ENCODE data around the gene TXNDC5.

The TXNDC5 gene

DNA sequence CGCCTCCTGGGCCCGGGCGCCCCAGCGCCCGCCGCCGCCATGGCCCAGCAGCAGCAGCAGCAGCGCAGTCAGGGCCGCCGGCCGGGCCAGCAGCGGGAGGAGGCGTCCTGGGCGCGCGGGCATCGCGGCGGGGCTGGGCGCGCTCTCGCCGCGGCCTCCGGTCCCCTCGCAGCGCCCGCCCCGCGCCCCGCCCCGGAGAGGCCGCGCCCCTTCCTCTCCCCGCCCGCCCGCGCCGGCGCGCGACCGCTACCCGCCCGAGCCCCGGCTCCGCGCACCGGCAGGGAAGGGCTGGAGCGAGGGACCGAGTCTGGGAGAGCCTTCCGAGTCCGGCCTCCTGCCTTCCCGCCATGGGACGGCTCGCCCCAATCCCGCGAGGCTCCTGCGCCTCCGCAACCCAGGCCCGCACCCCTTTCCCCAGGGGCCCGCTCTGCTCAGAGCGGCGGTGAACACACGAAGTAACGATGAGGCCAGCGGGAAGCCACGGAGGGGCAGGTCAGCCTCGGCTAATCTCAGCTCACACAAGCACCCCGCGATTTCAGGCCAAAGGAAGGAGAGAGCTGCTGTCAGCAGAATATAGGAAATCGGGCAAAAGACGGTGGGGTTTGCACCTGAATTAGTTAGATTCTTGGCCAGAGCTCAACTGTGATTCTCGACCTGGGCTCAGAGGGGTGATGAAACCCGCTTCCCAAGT lies at the start of gene TXNDC5:
Gene TXNDC5, minus strand, starts transcription at position 135 of the 691 bp plus-strand sequence. Its CDS starts 12 bp downstream, at position 123.
- DNase-seq, result no peak

DNA sequence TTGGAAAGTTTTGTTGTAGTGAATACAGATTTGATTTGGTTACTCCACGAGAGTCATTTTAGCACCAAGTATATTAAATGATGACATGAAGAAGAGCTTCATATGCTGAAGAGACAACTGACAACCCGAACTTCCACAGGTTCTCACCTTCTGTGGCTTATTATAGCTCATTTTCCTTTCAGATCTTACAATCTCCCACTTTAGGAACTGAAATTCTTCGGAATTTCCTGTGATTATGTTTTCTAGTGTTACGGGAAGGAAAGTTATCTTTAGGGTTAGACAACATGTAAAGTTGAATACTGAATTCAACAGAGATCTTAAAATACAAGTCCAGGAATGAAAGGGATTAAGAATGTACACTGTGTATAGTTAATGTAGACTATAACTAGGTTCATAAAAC lies 49.6 kb upstream of the TXNDC5 start:
- no peak for DNase-seq

DNA sequence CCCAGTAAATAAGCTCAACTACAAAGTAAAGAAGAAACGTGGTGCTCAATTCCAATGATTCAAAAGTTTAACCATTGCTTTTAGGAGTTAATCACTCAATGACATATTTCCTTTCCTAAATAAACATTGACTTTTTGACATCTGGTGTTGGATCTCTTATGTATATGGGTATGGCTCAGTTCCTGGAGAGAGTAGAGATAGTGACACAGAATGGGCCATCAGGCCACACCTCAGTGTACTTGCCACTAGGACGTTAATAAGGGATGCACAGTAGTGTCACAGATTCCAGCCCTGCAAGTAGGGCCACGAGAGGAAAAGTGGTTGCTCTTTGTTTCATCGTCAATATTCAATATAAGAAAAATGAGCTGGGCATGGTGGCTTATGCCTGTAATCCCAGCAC lies 48.9 kb upstream of the TXNDC5 start:
- no peak for DNase-seq

DNA sequence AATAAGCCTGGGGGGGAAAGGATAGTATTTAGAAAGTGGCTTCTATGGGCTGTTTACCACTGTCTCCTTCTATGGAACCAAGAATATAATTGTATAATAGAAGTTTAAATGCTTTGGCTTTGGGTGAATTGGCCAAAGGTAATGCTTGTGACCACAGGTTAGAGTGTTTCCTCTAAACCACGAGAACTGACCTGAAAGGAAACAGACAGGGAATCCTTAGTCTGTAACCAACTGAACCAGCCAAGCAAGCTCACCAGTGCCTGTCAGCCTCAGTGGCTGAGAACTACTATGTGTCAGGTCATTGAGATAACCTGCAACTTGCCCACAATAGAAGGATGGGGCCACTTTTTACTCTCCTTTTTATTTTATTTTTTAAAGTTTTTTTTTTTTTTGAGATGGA lies 47.9 kb upstream of the TXNDC5 start:
- no peak for DNase-seq

DNA sequence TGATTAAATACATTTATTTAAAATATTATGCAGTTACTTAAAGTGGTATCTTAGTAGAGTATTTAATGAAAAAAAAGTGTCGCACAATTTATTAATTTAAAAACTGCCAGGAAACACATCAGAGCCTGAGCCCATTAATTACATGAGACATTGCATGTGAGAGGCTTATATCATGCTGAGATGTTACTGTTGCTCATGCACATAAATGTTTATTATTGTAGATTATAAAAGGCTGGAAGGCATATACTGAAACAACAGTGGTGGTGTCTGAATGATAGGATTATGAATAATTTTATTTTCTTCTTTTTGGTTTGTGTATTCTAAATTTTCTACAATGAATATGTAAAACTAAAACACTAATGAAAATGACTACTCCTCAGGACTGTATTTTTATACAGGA lies 45.7 kb upstream of the TXNDC5 start:
- no peak for DNase-seq

DNA sequence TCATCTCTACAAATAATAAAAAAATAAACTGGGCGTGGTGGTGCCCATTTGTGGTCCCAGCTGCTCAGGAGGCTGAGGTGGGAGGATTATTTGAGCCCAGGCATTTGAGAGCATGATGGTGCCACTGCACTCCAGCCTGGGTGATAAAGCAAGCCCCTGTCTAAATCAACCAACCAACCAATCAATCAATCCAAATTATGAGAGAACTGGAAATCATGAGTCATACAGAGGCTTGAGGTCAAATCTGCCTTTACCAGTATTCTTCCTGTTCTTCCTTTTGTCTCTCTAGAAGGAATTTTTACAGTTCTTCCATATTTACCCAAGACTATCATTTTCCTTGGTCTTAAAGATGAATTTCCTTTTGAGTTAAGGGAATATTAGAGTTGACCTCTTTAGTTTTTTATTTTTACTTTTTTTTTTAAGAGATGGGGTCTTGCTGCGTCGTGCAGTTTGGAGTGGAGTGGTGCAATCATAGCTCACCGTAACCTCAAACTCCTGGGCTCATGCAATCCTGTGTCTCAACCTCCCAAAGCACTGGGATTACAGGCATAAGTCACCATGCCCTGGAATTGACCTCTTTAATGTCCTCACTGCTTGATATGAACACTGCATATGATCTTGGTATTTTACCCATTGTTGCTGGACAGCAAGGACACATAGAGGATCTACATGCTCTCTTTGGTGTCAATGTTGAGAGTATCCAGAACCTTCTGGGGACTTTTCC lies 44.1 kb upstream of the TXNDC5 start:
- DNase-seq, result no peak

DNA sequence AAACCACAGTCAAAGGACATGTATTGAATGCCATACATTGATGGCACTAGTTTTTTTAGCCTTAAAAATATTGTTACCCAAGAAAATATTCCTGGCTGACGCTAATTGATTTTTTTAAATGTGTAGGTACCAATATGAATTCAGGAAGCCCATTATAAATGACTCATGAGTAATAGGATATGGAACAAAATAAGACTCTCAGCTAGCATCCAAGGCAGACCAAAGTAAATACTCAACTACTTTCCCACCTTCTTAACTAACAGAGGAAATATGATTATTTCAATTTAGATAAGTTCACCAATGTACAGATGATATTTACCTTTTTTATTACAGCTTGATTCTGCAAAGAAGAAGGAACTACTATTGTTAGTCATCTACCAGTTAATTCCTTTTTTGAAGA lies 43.2 kb upstream of the TXNDC5 start:
- no peak for DNase-seq

DNA sequence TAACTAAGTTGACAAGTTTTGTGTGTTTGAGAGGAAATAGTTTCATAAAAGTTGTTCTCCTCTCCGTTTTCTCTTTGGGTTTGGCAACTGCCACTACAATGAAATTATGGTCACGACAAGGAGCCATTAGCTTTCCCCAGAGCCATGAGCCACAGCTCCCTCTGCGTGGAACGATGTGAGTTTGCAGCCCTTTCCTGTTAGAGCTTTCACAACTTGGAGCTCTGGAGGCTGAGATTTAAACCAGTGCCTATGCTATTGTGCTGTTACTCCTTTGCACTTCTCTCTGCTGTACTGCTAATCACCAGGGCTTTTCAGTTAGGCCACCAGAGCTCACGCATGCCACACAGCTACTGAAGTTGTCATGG lies 29.3 kb upstream of the TXNDC5 start:
- DNase-seq, result no peak

DNA sequence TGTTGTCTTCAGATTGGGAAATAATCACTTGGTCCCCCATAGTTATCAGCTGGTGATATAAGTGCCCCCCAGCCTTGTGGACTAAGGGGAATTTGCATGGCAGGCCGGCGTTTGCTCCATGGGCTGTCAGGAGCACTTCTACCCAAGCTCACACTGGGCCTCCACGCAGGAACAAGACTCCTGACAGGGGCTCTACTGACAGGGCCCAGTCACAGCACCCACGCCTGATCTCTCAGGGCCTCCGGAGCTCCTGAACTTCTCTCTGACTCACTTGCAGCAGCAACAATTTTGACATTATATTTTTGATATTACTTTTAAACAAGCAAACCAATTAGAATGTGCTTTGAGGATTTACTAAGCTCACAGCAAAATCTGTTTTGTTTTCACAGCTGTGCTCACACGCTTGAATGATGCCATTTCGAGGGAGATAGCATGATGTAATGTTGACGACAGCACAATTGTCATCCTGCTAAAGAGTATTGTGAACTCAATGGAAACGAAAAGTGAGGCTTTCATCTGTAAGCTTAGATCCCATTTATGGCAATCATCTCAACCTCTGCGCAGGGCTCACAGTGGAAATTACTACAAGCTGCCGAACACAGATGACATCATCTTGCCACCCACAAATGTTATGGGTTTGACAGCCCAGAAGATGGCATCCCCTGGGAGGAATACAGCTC lies 28.7 kb upstream of the TXNDC5 start:
- no peak for DNase-seq

DNA sequence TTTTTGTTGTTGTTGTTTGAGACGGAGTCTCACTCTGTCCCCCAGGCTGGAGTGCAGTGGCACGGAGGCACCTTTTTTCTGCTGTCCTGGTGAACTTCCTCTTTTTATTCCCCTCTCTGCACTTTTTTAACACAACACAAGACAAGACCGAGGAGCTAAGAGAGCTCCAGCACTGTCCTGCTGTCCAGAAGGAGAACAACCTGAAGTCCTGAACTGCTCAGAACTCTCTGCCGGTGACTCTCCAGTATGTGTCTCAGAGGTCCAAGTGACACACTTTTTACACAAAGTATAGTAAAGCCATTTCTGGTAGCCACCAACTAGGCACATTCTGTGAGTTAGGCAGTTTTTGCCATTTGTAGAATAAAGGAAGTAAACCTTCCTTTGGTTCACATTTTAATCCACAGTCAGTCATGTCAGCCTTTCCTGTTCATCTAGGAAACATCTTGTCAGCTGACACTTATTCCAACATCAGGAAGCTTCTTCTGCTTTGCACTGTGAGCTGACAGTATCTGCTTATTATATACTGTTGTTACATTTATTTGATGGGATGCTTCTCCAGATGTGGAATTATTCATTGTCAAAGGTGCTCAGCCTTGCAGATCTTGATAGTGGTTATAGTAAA lies 28.1 kb upstream of the TXNDC5 start:
- no peak for DNase-seq

DNA sequence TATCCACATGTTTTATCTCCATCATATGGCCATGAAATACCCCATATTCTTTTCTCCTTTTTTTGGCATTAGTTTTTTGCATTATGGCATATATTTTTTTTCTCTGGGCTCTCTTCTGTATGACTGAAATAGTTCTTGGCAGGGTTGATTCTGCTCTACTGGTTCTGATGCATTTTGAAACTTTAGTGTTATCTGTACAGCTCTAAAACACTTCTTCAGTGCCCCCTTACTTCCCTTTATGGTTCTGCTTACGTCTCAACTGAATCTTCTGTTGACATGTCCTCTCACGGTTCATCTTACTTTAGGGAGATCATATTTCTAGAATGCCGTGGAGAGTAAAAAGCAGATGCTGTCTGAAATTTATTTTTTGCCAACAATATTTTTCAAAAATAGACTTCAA lies 23.2 kb upstream of the TXNDC5 start:
- no peak for DNase-seq

DNA sequence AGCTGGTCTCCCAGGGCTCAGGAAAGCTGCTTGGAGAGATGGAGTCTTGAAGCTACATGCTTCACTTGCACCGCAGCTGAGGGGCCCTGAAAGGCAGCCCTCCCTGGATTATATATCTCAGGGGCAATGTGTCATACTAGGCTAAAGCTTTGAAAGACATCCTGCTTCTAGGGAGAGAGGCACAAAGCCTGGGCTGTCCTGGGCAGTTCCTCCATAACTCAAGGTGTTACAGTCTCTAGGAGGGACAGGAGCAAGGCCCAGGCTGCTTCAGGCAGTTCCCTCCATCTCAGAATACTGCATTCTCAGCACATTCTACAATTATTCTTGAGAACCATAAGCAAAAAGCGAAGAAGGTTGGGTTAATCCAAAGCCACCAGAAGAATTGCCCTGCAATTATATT lies 22.0 kb upstream of the TXNDC5 start:
- no peak for DNase-seq

DNA sequence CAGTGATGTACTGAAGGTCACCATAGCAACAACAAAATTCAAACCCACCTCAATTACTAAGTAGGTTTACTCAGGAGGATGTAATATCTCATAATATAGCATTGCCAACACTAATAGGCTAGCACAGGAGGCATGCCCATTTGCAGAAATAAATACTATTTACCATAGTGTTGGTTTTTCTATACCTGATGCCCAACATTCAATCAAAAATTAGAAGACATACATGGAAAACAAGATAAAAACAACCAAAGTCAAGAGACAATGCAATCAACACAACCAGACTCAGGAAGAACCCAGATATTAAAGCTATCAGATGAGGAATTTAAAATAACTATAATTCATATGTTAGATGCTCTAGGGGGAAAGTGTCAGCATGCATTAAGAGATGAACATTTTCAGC lies 14.3 kb upstream of the TXNDC5 start:
- DNase-seq, result no peak

DNA sequence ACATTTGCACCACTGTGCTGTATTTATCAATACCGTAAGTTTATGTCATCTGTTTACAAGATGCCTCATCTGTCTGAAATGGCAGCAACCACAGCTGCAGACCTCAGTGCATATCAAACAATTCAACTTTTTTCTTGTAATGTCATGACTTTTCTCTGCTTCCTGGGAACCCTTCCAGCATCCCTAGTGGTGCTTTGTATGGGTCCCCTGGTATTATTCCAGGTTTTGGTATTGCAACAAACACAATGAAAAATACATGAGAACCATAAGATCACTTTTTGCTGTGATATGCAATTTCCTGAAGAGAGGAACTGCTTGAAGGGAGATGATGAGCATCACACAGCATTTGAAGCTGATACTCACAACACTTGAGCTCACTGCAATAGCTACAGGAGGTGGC lies 12.0 kb upstream of the TXNDC5 start:
- DNase-seq, result no peak

DNA sequence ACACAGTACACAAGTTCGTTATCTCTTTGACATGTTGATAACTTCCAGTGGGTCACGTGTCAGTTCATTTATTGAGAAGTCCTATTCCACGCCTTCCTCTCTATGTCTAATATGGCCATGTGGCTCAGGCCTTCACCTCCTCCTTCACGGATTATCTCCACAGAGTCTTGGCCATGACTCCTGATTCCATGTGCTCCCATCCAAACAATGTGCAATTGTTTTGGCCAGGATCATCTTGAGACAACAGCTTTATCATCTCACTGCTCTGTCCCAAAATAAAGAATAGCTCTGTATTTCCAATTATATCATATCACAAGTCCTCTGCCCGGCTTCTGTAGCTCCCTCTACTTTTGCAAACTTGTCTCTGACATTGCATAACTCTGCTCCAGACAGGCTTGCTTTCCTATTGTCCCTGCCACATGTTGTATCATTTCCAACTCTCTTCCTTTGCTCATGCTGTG lies 11.1 kb upstream of the TXNDC5 start:
- DNase-seq, result no peak

DNA sequence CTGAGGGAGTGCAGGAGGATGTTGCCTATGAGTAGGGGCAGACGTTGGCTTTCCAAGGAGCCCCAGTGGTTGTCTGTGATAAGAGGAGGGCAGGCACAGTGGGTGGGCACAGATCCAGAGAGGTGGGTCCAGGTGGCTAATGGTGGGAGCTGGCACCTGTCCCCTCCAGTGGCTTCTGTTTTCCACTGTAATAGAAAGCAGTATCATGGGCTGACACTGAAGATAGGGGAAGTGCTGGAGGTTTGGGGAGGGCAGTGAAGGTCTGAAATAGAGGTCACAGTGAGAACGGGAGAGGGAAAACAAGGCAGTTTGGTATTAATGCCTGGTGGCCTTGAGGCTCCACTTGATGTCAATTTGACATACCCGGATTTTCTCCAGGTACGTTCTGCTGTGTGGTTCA lies 10.5 kb upstream of the TXNDC5 start:
- DNase-seq, result no peak

DNA sequence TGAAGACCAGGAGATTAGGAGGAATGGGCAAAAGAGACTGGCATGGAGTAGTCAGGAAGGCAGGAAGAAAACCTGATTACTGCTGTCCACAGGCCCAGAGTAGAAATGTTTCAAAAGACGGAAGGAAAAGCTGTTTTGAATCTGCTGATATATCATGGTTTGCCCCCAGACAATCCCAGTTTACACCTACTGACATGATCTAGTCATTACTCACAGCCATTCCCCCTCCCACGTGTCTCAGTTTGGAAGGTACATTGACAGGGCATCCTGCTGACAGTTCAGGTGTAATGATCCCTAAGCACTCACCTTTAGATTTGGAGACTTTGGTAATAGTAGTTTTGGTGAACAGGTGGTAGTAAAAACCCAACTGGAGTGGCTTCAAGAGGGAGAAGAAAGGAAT lies 9.8 kb upstream of the TXNDC5 start:
- no peak for DNase-seq

DNA sequence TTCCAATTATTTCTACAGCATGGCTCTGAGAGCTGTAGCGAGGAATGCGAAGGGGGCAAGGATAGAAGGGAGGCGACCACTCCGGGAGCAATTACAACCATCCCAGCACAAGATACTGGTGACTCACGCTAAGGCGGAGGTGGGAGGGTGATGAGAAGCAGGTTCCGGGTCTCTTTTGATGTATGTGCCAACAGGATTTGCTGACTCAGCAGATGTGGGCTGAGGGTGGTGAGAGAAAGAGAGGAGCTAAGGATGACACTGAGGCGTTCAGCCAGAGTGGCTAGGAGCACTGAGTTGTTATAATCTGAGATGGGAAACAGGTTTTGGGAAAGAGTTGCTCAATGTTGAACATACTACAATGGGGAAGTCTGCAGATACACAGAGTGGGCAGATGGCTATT lies 9.3 kb upstream of the TXNDC5 start:
- DNase-seq, result no peak

DNA sequence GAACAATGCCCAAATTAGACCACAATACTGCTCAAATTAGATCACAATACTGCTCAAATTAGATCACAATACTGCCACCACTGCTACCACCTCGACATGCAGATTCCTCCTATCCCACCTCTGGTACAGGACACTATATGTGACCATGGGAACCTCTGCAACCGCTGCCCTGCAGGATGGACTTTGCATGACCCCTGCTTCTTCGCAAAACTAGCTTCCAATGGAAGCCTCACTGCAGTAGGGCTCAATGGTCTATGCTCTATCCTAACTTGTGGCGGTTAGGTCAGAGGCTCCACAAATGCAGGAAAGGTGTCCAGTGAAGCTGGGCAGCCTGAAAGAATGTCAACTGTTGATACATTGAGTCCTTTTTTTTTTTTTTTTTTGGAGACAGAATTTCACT lies 7.8 kb upstream of the TXNDC5 start:
- DNase-seq, result no peak

DNA sequence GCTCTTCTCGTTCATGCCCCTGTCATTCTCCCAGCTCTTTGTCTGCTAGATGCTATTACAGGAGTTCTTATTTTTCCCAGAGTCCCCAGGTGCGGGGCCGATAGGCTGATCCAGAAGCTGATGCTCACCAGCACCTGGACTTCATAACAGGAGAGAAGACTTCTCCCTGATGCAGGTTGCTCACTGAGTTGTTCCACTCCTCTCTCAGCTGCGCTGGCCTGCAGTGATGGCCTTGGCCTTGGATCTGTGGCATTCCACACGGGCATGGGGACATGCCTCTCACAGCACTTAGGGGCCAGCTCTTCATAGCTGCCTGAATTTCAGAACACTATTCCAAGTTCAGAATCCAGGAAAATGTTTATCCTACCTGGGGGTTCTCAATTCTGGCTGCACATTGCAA lies 7.1 kb upstream of the TXNDC5 start:
- DNase-seq, result no peak

DNA sequence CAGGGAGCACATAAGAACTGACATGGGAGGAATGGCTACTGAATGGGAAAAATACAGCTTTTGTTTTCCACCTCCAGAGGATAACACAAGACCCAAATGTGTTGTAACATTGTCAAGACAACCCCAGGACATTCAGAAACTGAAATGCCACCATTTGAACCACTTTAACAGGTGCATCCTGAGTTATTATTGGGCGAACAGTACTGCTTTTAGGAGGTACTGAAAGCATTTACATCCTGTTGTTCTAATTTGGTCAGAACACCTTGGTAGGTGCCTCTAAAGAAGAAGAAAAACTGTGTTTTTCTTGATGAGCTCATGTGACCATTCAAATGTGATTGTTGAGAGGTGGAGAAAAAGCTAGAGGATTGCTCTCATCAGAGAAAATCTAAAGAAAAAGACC lies 6.4 kb upstream of the TXNDC5 start:
- no peak for DNase-seq

DNA sequence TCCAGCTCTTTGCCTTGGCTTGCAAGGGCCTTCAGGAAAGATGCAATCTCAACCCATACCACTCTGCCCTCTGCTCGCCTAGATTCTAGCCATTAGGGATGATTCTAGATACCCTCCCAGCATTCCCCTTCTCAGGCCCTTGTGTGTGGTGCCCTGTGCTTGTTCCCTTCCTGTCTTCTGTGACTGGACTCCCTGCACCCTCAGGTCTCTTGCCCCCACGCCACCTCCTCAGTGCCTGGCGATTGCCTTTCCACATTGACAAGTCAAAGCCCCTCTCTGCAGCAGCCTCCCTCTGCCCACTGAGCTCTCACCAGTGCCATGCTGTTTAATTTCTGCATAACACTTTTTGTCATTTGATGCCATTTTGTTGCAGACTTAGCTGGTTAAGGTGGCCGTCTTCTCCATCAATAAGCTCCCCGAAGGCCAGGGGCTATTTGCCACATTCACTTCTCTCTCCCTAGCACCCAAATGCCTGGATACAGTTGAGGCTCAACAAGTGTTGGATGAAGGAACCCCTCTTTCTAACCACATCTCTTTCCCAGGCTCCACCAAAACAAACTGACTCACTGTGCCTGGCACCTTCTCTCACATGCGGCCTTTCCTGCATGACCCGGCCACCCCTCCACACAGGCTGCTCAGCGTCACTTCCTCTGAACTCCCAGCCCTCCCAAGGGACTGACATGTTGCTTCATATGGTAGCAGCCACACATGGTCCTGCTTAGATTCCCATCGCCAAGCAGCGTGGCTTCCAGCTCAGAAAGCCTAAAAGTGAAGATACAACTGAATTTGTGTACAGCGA lies 4.6 kb upstream of the TXNDC5 start:
- DNase-seq, result no peak

DNA sequence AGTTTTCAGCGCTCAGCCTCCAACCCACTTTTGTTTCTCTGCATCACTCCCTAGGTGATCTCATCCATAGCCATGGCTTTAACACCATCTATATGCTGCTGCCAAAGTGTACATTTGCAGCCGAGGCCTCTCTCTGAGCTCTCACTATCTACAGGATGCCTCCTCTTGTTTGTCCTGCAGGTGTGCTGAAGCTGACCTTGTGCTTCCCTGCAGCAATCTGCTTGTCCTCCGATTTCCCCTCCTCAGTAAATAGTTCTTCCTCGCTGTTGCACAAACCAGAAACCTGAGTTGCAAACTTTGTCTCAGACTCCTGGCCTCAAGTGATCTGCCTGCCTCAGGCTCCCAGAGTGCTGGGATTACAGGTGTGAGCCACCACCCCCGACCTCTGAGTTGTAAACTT lies 3.7 kb upstream of the TXNDC5 start:
- DNase-seq, result no peak
